ENCODE measurements around the gene GPR158.

GPR158 gene

GRCh38 chr10:25575343-25575742 is 400.5 kb downstream of the GPR158 start:
- no peak for TF ChIP-seq CTCF (IDR thresholded peaks at IDR 0.05; ENCODE audit: control insufficient read depth, insufficient read depth, low read depth, low read length, missing control alignments)
- DNase-seq (ENCODE audit: low read depth), result no peak
- no peak overlapping the region for H3K4me3 ChIP-seq (ENCODE audit: control insufficient read depth, low read depth, low read length)

DNA sequence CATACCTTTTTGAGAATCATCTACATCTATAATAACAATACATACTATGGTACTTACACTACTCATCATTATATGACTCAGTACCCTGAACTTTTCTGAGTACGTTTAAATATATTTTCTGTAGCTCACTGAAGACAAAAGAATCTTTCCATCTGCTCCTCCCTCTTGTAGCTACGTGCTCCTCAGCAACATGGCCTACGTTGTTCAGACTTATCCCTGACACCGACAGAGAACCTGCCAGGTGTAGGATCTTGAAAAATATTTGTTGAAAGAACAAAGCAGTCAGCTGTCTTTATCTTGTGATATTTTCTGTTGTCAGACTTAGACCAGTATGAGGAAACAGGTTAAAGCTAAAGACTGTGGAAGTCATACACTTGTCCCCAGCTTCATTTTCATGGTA is 403.3 kb downstream of the GPR158 start:
- H3K4me3 ChIP-seq (ENCODE audit: control insufficient read depth, low read depth, low read length), result no peak overlapping the region
- DNase-seq (ENCODE audit: low read depth), result no peak
- TF ChIP-seq CTCF (IDR thresholded peaks at IDR 0.05; ENCODE audit: control insufficient read depth, insufficient read depth, low read depth, low read length, missing control alignments), result no peak

DNA sequence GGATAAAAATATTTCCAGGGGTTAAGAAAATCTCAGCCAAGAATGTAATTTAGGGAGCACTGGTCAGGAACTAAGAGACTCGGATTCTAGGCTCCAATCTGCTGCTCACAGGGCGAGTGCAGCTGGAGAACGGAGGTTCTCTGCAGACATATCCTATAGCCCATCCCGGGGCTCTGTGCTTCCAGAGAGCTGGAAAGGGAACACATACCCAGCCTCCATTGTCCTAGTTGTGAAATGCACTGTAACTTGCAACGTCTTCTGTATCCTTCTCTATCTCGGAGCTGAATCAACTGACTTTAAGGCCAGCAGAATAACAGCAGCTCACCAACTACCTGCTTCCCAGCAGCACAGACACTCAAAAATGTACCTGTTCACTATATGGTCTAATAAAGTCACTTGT is 408.2 kb downstream of the GPR158 start:
- H3K4me3 ChIP-seq (ENCODE audit: control insufficient read depth, low read depth, low read length), result no peak overlapping the region
- no peak for DNase-seq (ENCODE audit: low read depth)
- TF ChIP-seq CTCF (IDR thresholded peaks at IDR 0.05; ENCODE audit: control insufficient read depth, insufficient read depth, low read depth, low read length, missing control alignments), result no peak

DNA sequence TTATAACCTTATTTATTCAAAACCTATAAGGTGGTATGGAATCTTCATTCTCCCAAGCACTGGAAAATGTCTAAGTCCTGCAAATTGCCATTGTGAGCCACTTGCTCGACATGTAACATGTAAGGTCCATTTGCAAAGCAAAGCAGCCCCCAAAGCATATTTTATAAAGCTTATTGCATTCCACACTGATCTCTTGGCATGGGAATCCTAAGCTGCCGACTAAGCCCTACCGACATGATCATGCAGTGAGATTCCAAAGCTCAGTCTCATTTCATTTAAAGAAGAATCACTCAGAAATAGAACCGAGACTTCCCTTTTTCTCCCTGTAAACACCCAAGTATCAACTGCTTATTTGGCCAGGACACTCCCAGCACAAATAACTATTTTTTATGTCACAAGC is 425.9 kb downstream of the GPR158 start:
- H3K4me3 ChIP-seq (ENCODE audit: control insufficient read depth, low read depth, low read length), result no peak overlapping the region
- no peak for TF ChIP-seq CTCF (IDR thresholded peaks at IDR 0.05; ENCODE audit: control insufficient read depth, insufficient read depth, low read depth, low read length, missing control alignments)
- DNase-seq (ENCODE audit: low read depth), result no peak

DNA sequence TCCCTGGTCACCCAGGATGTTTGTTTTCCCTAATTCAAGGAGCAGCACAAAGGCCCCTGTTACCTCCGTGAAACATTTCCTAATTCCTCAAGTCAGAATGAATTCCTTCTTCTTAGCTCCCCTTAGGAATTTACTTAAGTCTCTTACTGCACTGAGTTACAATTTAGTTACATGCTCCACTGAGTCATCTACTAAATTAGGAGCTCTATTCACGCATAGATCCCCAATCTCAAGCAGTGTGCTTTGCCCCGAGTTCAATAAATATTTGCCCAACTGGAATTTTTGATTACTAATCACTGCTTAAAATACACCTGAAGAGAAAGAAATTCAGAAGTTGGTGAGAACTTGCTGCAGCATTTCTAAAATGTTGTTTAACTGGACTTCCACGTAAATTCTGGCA is 429.8 kb downstream of the GPR158 start:
- no peak overlapping the region for H3K4me3 ChIP-seq (ENCODE audit: control insufficient read depth, low read depth, low read length)
- DNase-seq (ENCODE audit: low read depth), result no peak
- TF ChIP-seq CTCF (IDR thresholded peaks at IDR 0.05; ENCODE audit: control insufficient read depth, insufficient read depth, low read depth, low read length, missing control alignments), result no peak

DNA sequence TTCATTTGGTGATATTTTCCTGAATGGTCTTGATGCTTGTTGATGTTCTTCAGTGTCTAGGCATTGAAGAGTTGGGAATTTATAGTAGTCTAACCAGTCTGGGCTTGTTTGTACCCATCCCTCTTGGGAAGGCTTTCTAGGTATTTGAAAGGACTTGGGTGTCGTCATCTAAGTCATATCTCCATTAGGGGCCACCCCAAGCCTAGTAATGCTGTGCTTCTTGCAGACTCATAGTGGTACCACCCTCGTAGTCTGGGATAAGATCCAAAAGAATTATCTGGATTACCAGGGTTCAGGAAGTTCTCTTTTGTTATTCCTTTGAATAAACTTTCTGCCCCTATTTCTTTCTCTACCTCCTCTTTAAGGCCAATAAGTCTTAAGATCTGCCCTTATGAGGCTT is 439.9 kb downstream of the GPR158 start:
- no peak for DNase-seq (ENCODE audit: low read depth)
- no peak for TF ChIP-seq CTCF (IDR thresholded peaks at IDR 0.05; ENCODE audit: control insufficient read depth, insufficient read depth, low read depth, low read length, missing control alignments)
- H3K4me3 ChIP-seq (ENCODE audit: control insufficient read depth, low read depth, low read length), result no peak overlapping the region

GRCh38 chr10:25615926-25616325 is 441.1 kb downstream of the GPR158 start:
- no peak overlapping the region for H3K4me3 ChIP-seq (ENCODE audit: control insufficient read depth, low read depth, low read length)
- no peak for DNase-seq (ENCODE audit: low read depth)
- no peak for TF ChIP-seq CTCF (IDR thresholded peaks at IDR 0.05; ENCODE audit: control insufficient read depth, insufficient read depth, low read depth, low read length, missing control alignments)

Measured in AG09309 (cell line).